NK-92 treated with Interleukin-12 subunit alpha and Interleukin-12 subunit beta, amount 100 ng/mL, for 24 hours (cell line): ENCODE measurements around the gene RELL1.

Experiments
- DNase-seq: peaks from one replicate; lab custom pipeline; 2025; lab: John Stamatoyannopoulos, UW

Gene RELL1

GRCh38 chr4:37597034-37597433, 89.1 kb downstream of the RELL1 start:
- no peak for DNase-seq

- DNase-seq = no peak
Measured at GRCh38 chr4:37595875-37596680, 90.1 kb downstream of the RELL1 start.

- DNase-seq = no peak
Measured at GRCh38 chr4:37594099-37594498, 92.1 kb downstream of the RELL1 start.

- DNase-seq = no peak
Measured at GRCh38 chr4:37591349-37591748, 94.8 kb downstream of the RELL1 start.

GRCh38 chr4:37590016-37590415, 96.2 kb downstream of the RELL1 start:
- DNase-seq = no peak

- no peak for DNase-seq
Measured at GRCh38 chr4:37588150-37588549, 98.0 kb downstream of the RELL1 start.

GRCh38 chr4:37586194-37586593, 100.0 kb downstream of the RELL1 start:
- DNase-seq = no peak

GRCh38 chr4:37584493-37585060, 101.6 kb downstream of the RELL1 start:
- no peak for DNase-seq

- no peak for DNase-seq
Measured at GRCh38 chr4:37584071-37584470, 102.1 kb downstream of the RELL1 start.

GRCh38 chr4:37573566-37573965, 112.6 kb downstream of the RELL1 start:
- DNase-seq = no peak

GRCh38 chr4:37568489-37568888, 117.7 kb downstream of the RELL1 start:
- DNase-seq = no peak

- DNase-seq = no peak
Measured at GRCh38 chr4:37567836-37568235, 118.3 kb downstream of the RELL1 start.

GRCh38 chr4:37562592-37562991, 123.6 kb downstream of the RELL1 start:
- no peak for DNase-seq

GRCh38 chr4:37561803-37562207, 124.4 kb downstream of the RELL1 start:
- DNase-seq = no peak

- DNase-seq = no peak
Measured at GRCh38 chr4:37561196-37561802, 124.9 kb downstream of the RELL1 start.
